GM21576 (cell line): ENCODE data around the gene DLG3.

ENCODE experiments used
- ATAC-seq: cut with Tn5 transposase; IDR thresholded peaks from one replicate; pipeline ENCODE4 v1.9.1; 2021; ENCODE audit warnings: mild to moderate bottlenecking, moderate library complexity; ENCODE audit not compliant: unreplicated experiment

The DLG3 gene

DNA sequence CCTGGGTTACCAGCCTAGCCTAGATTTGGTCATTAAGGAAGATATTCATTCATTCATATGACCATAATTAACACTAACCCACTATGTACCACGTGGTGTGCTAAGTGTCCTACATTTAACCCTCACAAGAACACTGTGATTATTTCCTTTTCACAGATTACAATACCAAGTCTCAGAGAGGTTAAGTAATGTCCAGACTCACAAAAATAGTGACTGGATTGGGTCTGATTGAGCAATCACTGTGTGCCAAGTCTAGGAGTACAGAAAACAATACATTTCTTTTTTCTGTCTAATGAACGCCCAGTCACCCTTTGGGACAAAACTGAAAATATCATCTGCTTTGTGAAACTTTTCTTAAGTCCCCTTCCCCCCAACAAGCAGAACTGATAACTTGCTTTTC is 7.6 kb upstream of the DLG3 start:
- no peak for ATAC-seq

DNA sequence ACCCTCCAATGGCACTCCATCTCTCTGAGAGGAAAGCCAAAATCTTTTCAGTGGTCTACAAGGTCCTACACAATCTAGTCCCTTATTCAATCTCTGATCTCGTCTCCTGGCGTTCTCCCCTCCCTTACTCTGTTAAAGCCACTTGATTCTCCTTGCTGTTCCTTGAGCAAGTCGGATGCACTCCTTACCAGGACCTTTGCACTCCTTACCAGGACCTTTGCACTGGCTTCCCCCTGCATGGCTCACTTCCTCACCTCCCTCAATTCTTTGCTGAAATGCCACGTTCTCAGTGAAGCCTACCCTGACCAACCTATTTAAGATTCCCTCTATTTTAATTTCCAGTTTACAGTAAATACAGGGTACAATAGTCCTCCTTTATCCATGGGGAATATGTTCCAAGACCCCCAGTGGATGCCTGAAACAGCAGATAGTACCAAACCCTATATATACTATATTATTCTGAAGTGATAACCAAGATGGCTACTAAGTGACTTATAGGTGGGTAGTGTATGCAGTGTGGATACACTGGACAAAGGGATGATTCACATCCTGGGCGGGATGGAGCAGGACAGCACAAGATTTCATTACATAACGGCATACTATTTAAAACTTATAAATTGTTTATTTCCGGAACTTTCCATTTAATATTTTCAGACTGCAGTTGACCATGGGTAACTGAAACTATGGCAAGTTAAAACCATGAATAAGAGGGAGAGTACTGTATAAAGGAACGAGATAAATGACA is 6.5 kb upstream of the DLG3 start:
- ATAC-seq: no peak

DNA sequence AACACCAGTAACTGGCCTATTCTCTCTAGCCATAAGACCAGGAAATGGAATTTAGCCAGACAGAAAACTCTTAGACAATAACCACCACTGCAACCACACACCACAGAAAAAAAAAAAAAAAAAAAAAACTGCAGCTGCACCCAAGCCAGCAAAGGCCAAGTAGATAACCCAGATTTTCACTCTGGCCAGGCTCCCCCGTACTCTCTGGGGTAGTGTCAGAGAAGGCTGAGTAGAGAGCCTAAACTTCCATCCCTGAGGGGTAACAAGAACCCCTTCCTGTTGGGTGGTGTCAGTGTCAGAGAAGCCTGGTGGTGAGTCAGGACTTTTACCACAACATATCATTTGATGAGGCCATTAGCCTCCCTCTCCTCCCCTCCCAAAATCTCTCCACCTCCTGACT is 5.6 kb upstream of the DLG3 start:
- no peak for ATAC-seq

DNA sequence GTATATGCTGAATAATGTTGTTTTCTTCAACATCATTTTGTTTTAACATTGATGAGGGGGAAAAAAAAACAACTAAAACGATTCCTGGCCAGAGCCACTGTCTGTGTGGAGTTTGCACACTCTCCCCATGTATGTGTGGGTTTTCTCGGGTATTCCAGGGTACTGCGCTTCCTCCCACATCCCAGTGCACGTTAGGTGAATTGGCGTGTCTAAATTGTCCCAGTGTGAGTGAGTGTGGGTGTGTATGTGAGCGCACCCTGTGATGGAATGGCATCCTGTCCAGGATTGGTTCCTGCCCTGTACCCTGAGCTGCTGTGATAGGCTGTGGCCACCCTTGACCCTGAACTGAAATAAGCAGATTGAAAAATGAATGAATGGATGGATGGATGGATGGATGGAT is 2.4 kb upstream of the DLG3 start:
- no peak for ATAC-seq

DNA sequence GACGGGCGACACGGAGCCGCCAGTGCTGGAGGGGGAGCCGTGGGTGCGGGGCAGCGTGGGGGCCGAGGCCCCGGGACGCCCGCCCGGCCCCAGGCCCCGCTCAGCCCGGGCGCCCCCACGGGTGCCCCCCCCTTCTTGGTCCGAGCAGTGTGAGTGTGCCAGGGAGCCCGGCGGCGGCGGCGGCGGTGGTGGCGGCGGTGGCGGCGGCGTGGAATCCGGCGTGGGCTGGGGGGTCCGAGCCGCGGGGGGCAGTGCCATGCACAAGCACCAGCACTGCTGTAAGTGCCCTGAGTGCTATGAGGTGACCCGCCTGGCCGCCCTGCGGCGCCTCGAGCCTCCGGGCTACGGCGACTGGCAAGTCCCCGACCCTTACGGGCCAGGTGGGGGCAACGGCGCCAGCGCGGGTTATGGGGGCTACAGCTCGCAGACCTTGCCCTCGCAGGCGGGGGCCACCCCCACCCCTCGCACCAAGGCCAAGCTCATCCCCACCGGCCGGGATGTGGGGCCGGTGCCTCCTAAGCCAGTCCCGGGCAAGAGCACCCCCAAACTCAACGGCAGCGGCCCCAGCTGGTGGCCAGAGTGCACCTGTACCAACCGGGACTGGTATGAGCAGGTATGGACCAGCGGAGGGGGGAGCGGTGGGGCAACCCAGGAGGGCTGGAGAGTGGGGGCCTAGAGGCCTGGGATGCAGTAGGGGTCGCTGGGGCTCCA is 466 bp downstream of the DLG3 start:
- no peak for ATAC-seq

DNA sequence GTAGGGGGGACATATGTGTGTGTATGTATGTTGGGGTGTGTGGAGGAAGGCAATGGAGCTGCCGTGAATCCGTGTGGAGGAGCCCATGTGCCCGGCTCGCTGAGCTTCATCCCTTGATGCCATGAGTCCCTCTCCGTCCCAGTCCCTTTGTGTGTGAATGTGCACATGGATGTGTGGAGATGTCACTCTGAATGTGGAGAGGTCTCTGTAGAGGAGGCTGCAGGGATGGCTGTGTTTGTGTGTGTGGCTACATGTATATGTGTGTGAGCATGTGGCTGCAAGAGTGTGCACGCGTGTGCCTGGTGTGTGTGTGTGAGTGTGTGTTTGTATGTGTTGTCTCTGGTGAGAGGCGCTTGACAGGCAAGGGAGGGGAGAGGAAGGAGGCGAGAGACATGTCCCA is 1.3 kb downstream of the DLG3 start:
- ATAC-seq: no peak

DNA sequence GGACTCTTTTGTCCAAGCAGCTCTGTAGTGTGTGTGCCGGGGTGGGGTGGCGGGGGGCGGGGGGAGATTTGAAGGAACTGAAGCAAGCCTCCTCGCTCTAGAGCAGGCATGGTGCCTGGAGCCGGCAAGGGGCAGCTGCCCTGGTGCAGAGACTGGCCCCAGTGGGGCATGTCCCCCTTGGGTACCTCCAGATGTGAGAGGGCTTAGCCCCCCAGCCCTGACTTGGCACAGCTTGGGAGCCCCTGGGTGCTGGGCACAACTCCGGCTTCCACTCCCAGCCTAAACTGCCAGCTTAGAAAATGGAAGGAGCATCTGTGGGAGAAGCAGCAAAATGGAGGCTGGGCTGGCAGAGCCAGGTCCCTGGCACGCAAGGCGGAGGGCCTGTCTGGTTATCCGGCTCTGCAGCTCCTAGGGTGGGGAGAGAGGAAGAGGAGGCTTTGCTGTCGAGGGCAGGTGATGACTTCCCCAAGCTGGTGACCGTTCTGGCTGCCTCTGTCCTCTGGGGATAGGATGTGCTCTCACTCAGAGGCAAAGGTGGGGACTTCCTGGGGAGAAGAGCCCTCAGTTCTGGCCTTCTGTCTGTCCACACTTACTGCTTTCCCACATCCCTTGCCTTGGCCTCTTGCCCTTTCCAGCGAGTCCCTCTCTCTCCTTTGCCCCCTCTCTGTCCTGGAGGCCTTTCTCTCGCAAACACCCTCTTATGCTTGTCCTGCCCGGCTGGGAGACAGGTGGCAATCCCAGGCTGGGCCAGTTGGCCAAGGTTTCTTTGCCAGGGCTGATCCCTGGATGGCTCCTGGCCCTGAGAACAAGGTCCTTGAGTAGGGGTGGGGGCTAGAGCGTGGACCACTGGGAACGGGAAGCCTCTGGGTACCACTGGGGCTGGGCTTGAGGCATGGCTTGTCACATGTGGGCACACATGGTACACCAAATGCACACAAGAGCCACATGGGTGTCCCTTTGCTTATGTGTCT is 2.0 kb downstream of the DLG3 start:
- ATAC-seq: no peak

DNA sequence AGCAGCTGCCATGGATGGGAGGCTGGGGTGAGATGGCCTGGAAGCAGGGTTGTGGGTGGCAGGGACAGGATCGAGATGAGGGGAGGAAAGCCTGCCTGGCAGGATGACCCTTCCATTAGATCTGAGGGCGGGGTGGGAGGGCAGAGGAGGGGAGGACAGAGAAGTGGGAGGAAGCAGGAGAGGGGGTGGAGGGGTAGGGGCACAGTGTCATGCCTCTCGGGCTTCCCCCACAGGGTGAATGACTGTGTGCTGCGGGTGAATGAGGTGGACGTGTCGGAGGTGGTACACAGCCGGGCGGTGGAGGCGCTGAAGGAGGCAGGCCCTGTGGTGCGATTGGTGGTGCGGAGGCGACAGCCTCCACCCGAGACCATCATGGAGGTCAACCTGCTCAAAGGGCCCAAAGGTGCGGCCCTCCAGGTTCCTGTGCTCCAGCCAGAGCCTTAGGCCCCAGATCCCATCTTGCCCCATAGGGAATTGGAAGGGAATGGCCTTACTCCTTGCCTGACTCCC is 4.9 kb downstream of the DLG3 start:
- no peak for ATAC-seq

DNA sequence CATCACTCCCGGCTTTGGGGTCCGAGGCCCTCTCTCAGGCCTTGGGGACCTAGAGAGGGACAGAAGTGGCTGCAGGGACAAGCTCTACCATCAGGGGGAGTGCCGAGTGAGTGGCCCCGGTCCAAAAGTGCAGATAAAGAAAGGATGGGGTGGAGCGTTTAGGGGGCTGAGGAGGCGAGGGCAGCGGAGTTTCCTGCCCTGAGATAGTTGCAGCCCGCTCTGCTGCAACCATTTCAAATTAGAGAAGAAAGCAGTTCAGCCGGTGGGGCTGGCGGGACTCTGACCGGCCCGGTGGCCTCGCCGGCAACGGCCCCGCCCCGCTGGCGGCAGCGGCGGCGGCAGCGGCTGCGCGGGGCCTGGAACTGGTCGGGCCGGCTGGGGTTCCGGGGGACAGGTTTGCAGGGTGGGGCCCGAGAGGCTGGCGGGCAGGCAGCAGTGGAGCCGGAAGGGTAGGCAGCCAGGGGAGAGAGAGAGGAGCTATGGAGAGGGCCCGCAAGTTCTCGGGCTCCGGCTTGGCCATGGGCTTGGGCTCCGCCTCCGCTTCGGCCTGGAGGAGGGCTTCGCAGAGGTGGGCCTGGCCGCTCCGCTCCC is 7.6 kb downstream of the DLG3 start:
- ATAC-seq: peak; percentile 36

DNA sequence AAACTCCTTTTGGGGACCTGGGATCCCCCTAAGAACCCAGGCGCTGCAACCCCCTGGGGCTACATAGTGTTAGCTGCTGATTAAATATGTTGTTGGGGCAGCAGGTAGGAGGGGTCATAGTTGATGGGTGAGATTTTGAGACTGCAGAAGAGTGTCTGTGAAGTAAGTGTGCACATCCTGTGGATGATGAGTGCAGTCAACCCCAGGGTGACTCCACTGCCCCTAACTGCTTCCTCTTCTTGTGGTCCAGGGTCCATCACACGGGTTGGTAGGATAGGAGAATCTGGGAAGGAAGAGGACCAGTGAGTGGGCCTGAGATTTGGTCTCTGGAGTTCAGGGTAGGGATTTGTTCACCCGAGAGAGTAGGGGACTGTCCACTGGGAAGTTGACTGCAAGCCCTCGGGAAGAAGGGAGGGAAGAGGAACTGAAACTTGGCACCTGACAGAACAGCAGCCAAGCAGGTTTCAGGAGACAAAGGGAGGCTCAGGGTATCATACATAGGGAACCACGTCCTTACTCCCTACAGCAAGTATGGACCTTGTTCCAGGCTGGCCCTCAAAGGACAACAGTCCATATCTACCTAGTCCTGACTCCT is 8.5 kb downstream of the DLG3 start:
- ATAC-seq: no peak

DNA sequence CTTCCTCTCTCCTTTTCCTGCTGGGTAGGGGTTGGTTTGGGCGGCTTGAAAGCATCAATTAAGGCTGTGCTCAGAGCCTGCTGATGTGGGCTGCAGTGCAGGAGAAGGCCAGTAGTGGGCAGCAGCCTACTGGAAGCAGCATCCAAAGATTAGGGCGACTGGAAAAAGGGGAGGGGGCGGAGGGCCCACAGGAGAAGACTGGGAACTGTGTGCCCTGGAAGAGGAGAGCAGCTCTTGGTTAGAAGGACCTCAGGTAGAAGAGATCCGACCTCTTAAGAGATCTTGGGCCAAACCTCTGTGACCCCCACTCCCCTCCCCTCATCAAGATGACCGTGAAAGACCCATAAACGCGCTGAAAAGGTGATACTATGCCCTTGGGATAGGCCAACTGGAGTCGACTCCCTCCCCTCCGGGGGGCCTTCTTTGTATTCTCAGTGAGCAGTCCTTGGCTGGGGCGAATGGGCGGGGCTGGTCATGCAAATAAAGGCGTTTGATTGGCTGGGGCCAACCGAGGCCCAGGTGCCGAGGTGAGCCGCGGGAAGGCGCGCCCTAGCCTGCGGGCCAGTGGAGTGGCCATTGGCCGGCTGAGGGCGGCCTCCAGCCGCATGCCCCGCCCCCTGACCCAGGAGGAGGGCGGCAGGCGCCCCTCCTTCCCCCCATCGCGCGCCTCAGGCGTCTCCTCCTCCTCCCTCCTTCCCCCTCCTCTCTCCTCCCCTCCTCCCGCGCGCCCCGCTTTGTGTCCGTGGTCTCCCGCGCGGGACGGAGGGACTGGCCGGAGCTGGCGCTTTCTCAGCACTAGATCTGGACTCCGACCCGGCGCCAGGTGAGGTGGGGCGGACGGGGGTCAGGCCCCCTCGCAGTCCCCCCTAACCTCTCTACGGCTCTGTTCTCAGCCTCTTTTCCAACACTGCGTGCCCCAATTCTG is 10.1 kb downstream of the DLG3 start:
- peak; percentile 53 for ATAC-seq

DNA sequence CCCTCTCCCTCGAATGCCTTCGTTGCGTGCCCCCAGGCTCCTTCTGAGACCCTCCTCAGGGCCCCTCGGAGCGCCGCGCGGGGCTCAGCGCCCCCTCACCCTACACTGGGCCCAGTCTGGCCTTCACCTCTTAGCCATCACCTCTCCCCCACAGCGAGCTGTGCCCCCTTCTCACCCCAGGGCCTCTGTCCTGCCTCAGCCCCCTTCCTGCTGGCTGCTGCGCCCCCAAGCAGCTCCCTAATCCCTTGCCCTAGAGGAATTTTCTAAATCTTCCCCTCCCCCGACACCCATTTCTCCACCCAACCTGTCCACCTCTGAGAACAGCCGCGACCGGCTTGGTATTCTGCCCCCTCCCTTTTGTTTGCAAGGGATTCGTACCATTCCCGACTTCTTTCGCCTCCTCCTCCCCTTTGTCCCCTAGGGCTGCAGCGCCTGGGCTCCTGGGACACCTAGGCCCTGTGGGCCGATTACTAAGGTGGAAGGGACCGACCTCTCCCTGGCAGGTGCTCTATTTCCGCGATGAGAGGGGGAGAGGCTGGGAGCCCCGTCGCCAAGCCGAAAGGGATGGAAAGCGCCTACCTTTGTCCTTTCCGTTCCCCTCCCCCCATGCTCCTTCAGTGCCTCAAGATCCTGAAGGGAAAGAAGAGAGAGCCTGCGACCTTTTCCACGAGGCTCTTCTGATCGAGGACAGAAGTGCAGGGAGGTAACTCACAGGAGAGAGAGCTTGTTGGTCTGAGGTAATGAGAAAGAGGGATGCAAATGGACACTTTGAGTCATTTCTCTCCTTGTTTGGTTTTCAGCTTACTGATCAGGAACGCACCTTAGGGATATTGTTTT is 10.9 kb downstream of the DLG3 start:
- ATAC-seq: no peak

DNA sequence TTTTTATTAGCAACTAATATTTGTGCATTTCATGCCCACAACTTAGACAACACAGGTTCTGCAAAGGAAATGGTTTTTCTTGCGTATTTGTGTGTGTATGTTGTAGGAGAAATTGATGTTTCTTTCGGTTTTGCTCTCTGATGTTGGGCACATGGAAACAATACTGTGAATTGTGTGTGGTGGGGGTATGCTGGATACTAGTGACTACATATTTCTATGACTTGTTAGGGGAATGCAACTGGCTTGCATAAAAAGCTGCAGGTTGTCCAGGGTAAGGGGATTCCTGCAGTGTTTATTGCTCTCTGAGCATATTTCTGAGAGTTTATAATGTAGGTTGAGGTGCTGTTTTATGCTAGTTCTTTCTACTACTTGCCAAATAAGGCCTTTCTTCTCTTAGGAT is 11.6 kb downstream of the DLG3 start:
- ATAC-seq: no peak

DNA sequence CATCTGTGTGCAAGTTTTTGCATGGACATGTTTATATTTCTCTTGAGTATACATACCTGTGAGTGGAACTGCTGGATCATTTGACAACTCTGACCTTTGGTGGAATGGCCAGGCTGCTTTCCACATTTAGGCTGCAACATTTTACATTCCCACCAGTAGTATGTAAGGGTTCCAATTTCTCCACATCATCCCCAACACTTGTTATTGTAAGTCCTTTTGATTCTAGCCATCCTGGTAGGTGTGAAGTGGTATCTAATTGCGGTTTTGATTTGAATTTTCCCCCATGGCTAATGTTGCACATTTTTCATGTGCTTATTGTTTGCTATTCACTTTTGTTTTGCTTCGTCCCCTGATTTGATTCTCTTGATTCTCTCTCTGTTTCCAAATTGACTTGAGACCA is 16.4 kb downstream of the DLG3 start:
- no peak for ATAC-seq

DNA sequence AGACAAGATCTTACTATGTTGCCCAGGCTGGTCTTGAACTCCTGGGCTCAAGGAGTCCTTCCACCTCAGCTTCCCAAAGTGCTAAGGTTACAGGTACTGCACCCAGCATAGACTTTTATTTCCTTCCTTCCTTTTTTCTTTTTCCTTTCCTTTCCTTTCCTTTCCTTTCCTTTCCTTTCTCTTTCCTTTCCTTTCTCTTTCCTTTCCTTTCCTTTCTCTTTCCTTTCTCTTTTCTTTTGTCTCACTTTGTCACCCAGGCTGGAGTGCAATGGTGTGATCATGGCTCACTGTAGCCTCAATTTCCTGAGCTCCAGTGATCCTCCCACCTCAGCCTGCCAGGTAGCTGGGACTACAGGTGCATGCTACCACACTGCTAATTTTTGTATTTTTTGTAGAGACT is 19.4 kb downstream of the DLG3 start:
- ATAC-seq: no peak

DNA sequence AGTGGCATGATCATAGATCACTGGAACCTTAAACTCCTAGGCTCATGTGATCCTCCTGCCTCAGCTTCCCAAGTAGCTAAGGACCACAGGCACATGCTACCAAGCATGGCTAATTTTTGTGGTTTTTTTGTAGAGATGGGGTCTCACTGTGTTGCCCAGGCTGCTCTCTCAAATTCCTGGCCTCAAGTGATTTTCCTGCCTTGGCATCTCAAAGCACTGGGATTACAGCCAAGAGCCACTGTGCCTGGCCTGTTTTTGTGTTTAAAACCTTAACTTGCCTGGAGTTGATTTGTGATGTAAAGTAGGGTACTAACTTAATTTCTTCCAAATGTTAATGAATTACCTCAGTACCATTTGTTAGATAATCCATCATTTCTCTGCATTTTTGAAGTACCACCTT is 22.3 kb downstream of the DLG3 start:
- no peak for ATAC-seq

DNA sequence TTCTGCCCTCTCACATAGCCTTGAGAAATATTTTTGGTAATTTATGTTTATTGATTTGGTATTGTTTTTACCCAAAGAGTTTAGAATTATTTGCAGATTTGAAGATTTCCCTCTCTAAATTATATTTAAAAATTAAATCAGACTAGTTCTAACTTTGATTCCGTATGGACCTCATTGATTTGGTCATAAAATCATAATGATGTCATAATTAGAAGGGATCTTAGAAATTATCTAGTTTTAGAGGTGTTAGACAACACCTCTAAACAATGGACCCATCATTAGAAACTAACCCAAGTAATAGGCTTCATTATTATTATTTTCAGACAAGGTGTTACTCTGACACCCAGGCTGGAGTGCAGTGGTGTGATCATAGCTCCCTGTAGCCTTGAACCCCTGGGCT is 24.1 kb downstream of the DLG3 start:
- ATAC-seq: no peak

DNA sequence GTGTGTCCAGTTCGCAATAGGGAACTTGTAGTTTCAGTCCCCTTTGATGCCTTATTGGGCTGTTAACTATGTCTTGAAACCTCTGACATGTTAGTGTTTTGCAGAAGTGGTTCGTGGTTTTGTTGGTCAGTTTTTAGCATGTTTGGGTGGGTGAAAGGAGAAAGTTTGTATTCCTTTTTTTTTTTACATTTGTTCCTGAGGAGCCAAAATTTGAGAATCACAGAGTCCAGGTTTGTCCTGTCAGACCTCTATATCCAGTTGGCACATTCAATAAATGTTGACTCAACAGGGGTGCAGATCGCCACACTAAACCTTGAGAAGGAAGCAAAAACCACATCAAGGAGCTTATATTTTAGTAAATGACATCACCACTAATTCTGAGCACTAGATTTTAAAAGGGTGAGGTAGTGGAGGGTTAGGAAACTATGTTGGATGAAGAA is 26.2 kb downstream of the DLG3 start:
- no peak for ATAC-seq
